H9 (cell line): ENCODE measurements around the gene EPB41. TPM values are rescaled to one million over a fixed set of nuclear protein-coding genes. Genes with fewer than 3 reads are reported as not detected.

Experiments used
- DNase-seq: peaks from one replicate; pipeline ENCODE4 v3.0.0-alpha.2; 2017
- H2AFZ ChIP-seq: one replicate; pipeline ENCODE4 v1.6.1; 2013; ENCODE audit warnings: mild to moderate bottlenecking, low read length, control low read depth, moderate library complexity
- H2AK5ac ChIP-seq: 2 replicates; pipeline ENCODE4 v1.6.1; 2013; ENCODE audit warnings: low read length, control low read depth, mixed read lengths; ENCODE audit not compliant: insufficient read length
- H2BK120ac ChIP-seq: one replicate; pipeline ENCODE4 v1.6.1; 2013; ENCODE audit warnings: low read depth, mild to moderate bottlenecking, low read length, control low read depth, inconsistent platforms; ENCODE audit not compliant: poor library complexity, severe bottlenecking
- H2BK12ac ChIP-seq: 2 replicates; pipeline ENCODE4 v1.6.1; 2013; ENCODE audit warnings: low read length, control low read depth, mixed read lengths, low read depth; ENCODE audit not compliant: insufficient read length
- H2BK15ac ChIP-seq: 2 replicates; pipeline ENCODE4 v1.6.1; 2013; ENCODE audit warnings: low read depth, low read length, control low read depth
- H2BK20ac ChIP-seq: one replicate; pipeline ENCODE4 v1.6.1; 2013; ENCODE audit warnings: low read depth, mild to moderate bottlenecking, low read length, control low read depth, inconsistent platforms; ENCODE audit not compliant: poor library complexity, severe bottlenecking
- H2BK5ac ChIP-seq: 2 replicates; pipeline ENCODE4 v1.6.1; 2013; ENCODE audit warnings: low read length, control low read depth, mixed read lengths; ENCODE audit not compliant: insufficient read length
- H3K14ac ChIP-seq: 2 replicates; pipeline ENCODE4 v1.6.1; 2013; ENCODE audit warnings: low read length, control low read depth; ENCODE audit not compliant: insufficient read depth
- H3K18ac ChIP-seq: 2 replicates; pipeline ENCODE4 v1.6.1; 2013; ENCODE audit warnings: low read depth, mild to moderate bottlenecking, mixed read lengths, low read length, control low read depth; ENCODE audit not compliant: insufficient read length
- H3K23ac ChIP-seq: 2 replicates; pipeline ENCODE4 v1.6.1; 2013; ENCODE audit warnings: low read length, control low read depth, mixed read lengths, low read depth; ENCODE audit not compliant: insufficient read length
- H3K23me2 ChIP-seq: 2 replicates; pipeline ENCODE4 v1.6.1; 2013; ENCODE audit warnings: low read depth, mild to moderate bottlenecking, mixed read lengths, low read length, control low read depth; ENCODE audit not compliant: insufficient read length, poor library complexity, severe bottlenecking
- H3K27ac ChIP-seq: 2 replicates; pipeline ENCODE4 v1.5.1; 2013; ENCODE audit warnings: low read length, control low read depth, mixed read lengths, low read depth; ENCODE audit not compliant: insufficient read length
- H3K27me3 ChIP-seq: 2 replicates; pipeline ENCODE4 v1.6.1; 2013; ENCODE audit warnings: low read length, control low read depth, inconsistent platforms; ENCODE audit not compliant: insufficient read depth
- H3K4ac ChIP-seq: 2 replicates; pipeline ENCODE4 v1.6.1; 2013; ENCODE audit warnings: low read depth, mild to moderate bottlenecking, control low read depth, inconsistent platforms, low read length, moderate library complexity
- H3K4me1 ChIP-seq: 2 replicates; pipeline ENCODE4 v1.6.1; 2013; ENCODE audit warnings: low read length, control low read depth, inconsistent platforms; ENCODE audit not compliant: insufficient read depth
- H3K4me2 ChIP-seq: 2 replicates; pipeline ENCODE4 v1.6.1; 2013; ENCODE audit warnings: low read length, control low read depth, mixed read lengths; ENCODE audit not compliant: insufficient read length, insufficient read depth
- H3K56ac ChIP-seq: 2 replicates; pipeline ENCODE4 v1.6.1; 2013; ENCODE audit warnings: low read depth, mild to moderate bottlenecking, mixed read lengths, low read length, control low read depth; ENCODE audit not compliant: insufficient read length
- H3K79me1 ChIP-seq: 2 replicates; pipeline ENCODE4 v1.6.1; 2013; ENCODE audit warnings: low read depth, mild to moderate bottlenecking, moderate library complexity, low read length, control low read depth, inconsistent platforms; ENCODE audit not compliant: insufficient read depth, poor library complexity, severe bottlenecking
- H3K79me2 ChIP-seq: 2 replicates; pipeline ENCODE4 v1.6.1; 2013; ENCODE audit warnings: low read length, control low read depth, inconsistent platforms; ENCODE audit not compliant: insufficient read depth
- H3K9ac ChIP-seq: 2 replicates; pipeline ENCODE4 v1.6.1; 2013; ENCODE audit warnings: low read length, control low read depth, mixed read lengths; ENCODE audit not compliant: insufficient read length; ENCODE audit errors: extremely low read depth
- H3K9me3 ChIP-seq: one replicate; pipeline ENCODE4 v1.6.1; 2013; ENCODE audit warnings: low read depth, low read length, inconsistent platforms; ENCODE audit not compliant: control insufficient read depth
- H3T11ph ChIP-seq: one replicate; pipeline ENCODE4 v1.6.1; 2013; ENCODE audit warnings: mild to moderate bottlenecking, low read length, control low read depth, inconsistent platforms
- H4K20me1 ChIP-seq: one replicate; pipeline ENCODE4 v1.6.1; 2013; ENCODE audit not compliant: control insufficient read depth, insufficient read length, insufficient read depth
- H4K5ac ChIP-seq: 2 replicates; pipeline ENCODE4 v1.6.1; 2013; ENCODE audit warnings: low read depth, mild to moderate bottlenecking, mixed read lengths, low read length, control low read depth; ENCODE audit not compliant: insufficient read length
- H4K8ac ChIP-seq: replicated peaks from 2 replicates; pipeline ENCODE4 v1.6.1; 2013; ENCODE audit warnings: low read length, control low read depth, mixed read lengths, low read depth; ENCODE audit not compliant: insufficient read length
- H4K91ac ChIP-seq: 2 replicates; pipeline ENCODE4 v1.6.1; 2013; ENCODE audit warnings: low read depth, mild to moderate bottlenecking, moderate library complexity, mixed read lengths, low read length, control low read depth; ENCODE audit not compliant: insufficient read length
- H3K27ac Mint-ChIP-seq, 3 experiments: 2 replicates in 2 of 3; 3 replicates in 1 of 3; pipeline ENCODE4 v1.8.0; 2020 to 2021; ENCODE audit warnings: mixed read lengths in 3 of 3, mild to moderate bottlenecking in 1 of 3, moderate library complexity in 1 of 3
- H3K27me3 Mint-ChIP-seq: 2 replicates; pipeline ENCODE4 v1.8.0; 2021; ENCODE audit warnings: low read depth, mild to moderate bottlenecking, moderate library complexity, mixed read lengths
- H3K36me3 Mint-ChIP-seq, 3 experiments: 2 replicates in 2 of 3; 3 replicates in 1 of 3; pipeline ENCODE4 v1.8.0; 2020 to 2021; ENCODE audit warnings: low read depth in 3 of 3, mixed read lengths in 3 of 3; ENCODE audit not compliant: insufficient read depth in 1 of 3
- H3K4me1 Mint-ChIP-seq, 2 experiments: 2 replicates each; pipeline ENCODE4 v1.8.0; 2020; ENCODE audit warnings: mixed read lengths in 2 of 2
- H3K4me3 Mint-ChIP-seq, 2 experiments: 2 replicates in 1 of 2; 3 replicates in 1 of 2; pipeline ENCODE4 v1.8.0; 2020 to 2021; ENCODE audit warnings: mild to moderate bottlenecking in 2 of 2, mixed read lengths in 2 of 2, moderate library complexity in 1 of 2
- H3K9me3 Mint-ChIP-seq, 2 experiments: 2 replicates in 1 of 2; 3 replicates in 1 of 2; pipeline ENCODE4 v1.8.0; 2020; ENCODE audit warnings: mild to moderate bottlenecking in 2 of 2, mixed read lengths in 2 of 2, moderate library complexity in 1 of 2
- WGBS: extraction: QIAGEN DNeasy Blood & Tissue Kit; methylation state at CpG from one replicate; pipeline ENCODE4 v1.1.7; 2013; ENCODE audit warnings: missing lambda C conversion rate, low lambda C conversion rate, mixed read lengths; ENCODE audit not compliant: insufficient read length; ENCODE audit errors: extremely low coverage; 5-methylcytosine and 5-hydroxymethylcytosine counted together
- total RNA-seq: library from RNA; stranded (reverse); gene quantifications from 2 replicates; pipeline ENCODE4 v1.2.1, GENCODE V29; 2021
- TF ChIP-seq, protein P1 (sequence below): fragments of 200-600 bp; sonication (generic); conservative IDR thresholded peaks from 3 replicates; pipeline ENCODE4 v1.8.0; 2021; ENCODE audit warnings: antibody characterized with exemption, mild to moderate bottlenecking

The EPB41 gene
- total RNA-seq, 1 experiment from 2014 or later: 75.4 TPM

DNA sequence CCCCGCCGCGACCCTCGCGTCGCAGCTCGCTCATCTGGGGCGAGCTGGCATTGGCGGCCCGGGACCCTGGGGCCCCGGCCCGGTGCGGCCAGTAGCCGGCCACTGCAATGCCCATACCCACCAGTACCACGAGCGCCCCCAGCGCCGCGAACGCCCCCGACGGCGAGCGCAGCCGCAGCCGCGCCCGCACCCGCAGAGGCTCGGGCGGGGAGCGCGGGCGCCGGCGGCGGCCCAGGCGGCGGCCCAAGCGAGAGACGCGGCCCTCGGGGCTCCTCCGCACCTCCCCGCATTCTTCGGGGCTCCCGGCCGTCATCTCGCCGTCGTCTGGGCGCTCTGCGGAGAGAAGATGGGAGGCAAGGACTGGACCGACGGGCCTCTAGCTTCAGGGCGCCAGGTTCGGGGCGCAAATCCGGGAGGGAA, 207.2 kb downstream of the EPB41 start:
- no peaks in the 10 kb centered on the region; the same call in 1 of the 2 replicates for H3K27me3 ChIP-seq
- no peak overlapping the region for H3K18ac ChIP-seq
- H3K4me1 ChIP-seq: peaks cover 2% of the 10 kb centered on the region; the same call in 1 of the 2 replicates
- no peak for DNase-seq
- H3K23me2 ChIP-seq: peaks cover 18% of the 10 kb centered on the region
- no peak overlapping the region for H3K27ac ChIP-seq
- H2BK12ac ChIP-seq: no peak overlapping the region
- H3K56ac ChIP-seq: no peak overlapping the region
- no peak overlapping the region for H2AK5ac ChIP-seq
- H3K4me2 ChIP-seq: peak overlapping the region; percentile 20
- H3K79me1 ChIP-seq: no peaks in the 10 kb centered on the region
- no peak overlapping the region for H3T11ph ChIP-seq
- no peak overlapping the region for H4K5ac ChIP-seq
- H3K9me3 ChIP-seq: no peaks in the 10 kb centered on the region
- no peak overlapping the region for H2AFZ ChIP-seq
- H2BK120ac ChIP-seq: no peak overlapping the region
- peaks cover 2% of the 10 kb centered on the region for H4K20me1 ChIP-seq
- no peak overlapping the region for H3K9ac ChIP-seq
- H4K91ac ChIP-seq: no peak overlapping the region
- H4K8ac ChIP-seq: no peak overlapping the region
- no peaks in the 10 kb centered on the region for H3K79me2 ChIP-seq
- no peaks in the 10 kb centered on the region for H3K9me3 Mint-ChIP-seq
- no peak overlapping the region for H2BK20ac ChIP-seq
- H3K27me3 Mint-ChIP-seq: peaks cover 29% of the 10 kb centered on the region
- WGBS: no CpG with 5 or more reads among the region's 59 CpGs
- TF ChIP-seq, protein P1, sequence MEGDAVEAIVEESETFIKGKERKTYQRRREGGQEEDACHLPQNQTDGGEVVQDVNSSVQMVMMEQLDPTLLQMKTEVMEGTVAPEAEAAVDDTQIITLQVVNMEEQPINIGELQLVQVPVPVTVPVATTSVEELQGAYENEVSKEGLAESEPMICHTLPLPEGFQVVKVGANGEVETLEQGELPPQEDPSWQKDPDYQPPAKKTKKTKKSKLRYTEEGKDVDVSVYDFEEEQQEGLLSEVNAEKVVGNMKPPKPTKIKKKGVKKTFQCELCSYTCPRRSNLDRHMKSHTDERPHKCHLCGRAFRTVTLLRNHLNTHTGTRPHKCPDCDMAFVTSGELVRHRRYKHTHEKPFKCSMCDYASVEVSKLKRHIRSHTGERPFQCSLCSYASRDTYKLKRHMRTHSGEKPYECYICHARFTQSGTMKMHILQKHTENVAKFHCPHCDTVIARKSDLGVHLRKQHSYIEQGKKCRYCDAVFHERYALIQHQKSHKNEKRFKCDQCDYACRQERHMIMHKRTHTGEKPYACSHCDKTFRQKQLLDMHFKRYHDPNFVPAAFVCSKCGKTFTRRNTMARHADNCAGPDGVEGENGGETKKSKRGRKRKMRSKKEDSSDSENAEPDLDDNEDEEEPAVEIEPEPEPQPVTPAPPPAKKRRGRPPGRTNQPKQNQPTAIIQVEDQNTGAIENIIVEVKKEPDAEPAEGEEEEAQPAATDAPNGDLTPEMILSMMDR: peak; percentile 8; the same call in 2 of the 3 replicates
- H3K4me3 Mint-ChIP-seq: peak overlapping the region; percentile 74 to 75
- H3K27ac Mint-ChIP-seq: no peak overlapping the region
- H3K36me3 Mint-ChIP-seq: peaks cover 7 to 26% (median 15%) of the 10 kb centered on the region in 3 experiments
- no peak overlapping the region for H3K23ac ChIP-seq
- no peak overlapping the region for H2BK5ac ChIP-seq
- H3K4me1 Mint-ChIP-seq: peaks cover 9 to 10% of the 10 kb centered on the region in 2 experiments
- H2BK15ac ChIP-seq: no peak overlapping the region
- H3K4ac ChIP-seq: no peak overlapping the region
- no peak overlapping the region; the same call in 1 of the 2 replicates for H3K14ac ChIP-seq
